BLaER1 treated with 17β-estradiol and CSF1 and Interleukin-3, amounts not matched to agents 10 nM and 100 nM (cell line): ENCODE results near the gene DNASE1L3.

ENCODE experiments used
- H3K27ac ChIP-seq, 11 experiments: shearing (Covaris generic); formaldehyde crosslinking; 2 replicates each; pipeline ENCODE4 v1.8.1; 2022
- H3K27me3 ChIP-seq, 11 experiments: shearing (Covaris generic); formaldehyde crosslinking; 2 replicates each; pipeline ENCODE4 v1.8.1; 2022
- H3K36me3 ChIP-seq, 11 experiments: shearing (Covaris generic); formaldehyde crosslinking; 2 replicates each; pipeline ENCODE4 v1.8.1; 2022
- H3K4me1 ChIP-seq, 10 experiments: shearing (Covaris generic); formaldehyde crosslinking; 2 replicates each; pipeline ENCODE4 v1.8.1; 2022
- H3K4me2 ChIP-seq, 11 experiments: shearing (Covaris generic); formaldehyde crosslinking; 2 replicates each; pipeline ENCODE4 v1.8.1; 2022
- H3K4me3 ChIP-seq, 10 experiments: shearing (Covaris generic); formaldehyde crosslinking; 2 replicates each; pipeline ENCODE4 v1.8.1; 2022
- H3K9ac ChIP-seq, 11 experiments: shearing (Covaris generic); formaldehyde crosslinking; 2 replicates each; pipeline ENCODE4 v1.8.1; 2022
- H3K9me3 ChIP-seq, 11 experiments: shearing (Covaris generic); formaldehyde crosslinking; replicated peaks in 1 of 11; 2 replicates each; pipeline ENCODE4 v1.8.1; 2022
- H4K20me1 ChIP-seq, 11 experiments: shearing (Covaris generic); formaldehyde crosslinking; 2 replicates each; pipeline ENCODE4 v1.8.1; 2022
- Cebpa-rat ChIP-seq, 11 experiments: shearing (Covaris generic); IDR thresholded peaks; 2 replicates each; pipeline ENCODE4 v1.8.1; 2022

The DNASE1L3 gene, protein sequence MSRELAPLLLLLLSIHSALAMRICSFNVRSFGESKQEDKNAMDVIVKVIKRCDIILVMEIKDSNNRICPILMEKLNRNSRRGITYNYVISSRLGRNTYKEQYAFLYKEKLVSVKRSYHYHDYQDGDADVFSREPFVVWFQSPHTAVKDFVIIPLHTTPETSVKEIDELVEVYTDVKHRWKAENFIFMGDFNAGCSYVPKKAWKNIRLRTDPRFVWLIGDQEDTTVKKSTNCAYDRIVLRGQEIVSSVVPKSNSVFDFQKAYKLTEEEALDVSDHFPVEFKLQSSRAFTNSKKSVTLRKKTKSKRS

DNA sequence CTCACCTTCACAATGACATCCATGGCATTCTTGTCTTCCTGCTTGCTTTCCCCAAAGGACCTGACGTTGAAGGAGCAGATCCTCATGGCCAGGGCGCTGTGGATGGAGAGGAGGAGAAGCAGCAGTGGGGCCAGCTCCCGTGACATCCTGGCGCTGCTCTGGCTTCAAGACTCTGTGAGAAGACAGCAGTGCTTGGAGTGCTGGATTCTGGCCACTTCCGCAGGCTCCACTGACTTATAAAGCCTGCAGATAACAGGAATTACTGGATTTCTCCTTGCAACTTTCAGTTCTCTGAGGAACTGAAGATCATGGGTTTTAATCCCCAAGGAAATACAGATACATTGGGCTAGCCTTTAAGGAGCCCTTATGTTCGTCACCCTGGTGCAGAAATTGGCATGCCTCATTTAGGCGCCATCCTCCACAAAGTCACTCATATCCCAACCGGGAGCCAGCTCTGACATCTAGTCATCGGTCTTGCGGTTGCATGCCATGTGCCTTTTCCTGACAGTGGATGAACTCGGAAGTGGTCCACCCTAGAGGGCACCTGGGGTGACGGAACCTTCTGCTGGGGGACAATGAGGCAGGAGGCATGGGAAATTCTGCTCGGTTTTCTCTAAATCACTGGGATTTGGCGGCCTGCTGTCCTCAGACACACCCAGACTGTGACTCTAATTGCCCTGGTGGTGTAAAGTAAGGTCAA lies at the start of gene DNASE1L3:
DNASE1L3 (minus strand) TSS at position 212 of the 700 bp plus-strand sequence; CDS start at position 146, 66 bp downstream.
- Histone ChIP-seq H3K9ac (no peak within 1 kb of the TSS), H3K4me3 (no peak within 1 kb of the TSS), H4K20me1 (no peaks in the 10 kb centered on the region), H3K9me3 (no peaks in the 10 kb centered on the region), H3K4me2 (no peak within 1 kb of the TSS), H3K36me3 (no peaks in the 10 kb centered on the region), H3K27me3 (no peaks in the 10 kb centered on the region), H3K4me1 (peaks cover 15 to 36% (median 17%) of the 10 kb centered on the region in 10 experiments), H3K27ac (no peak within 1 kb of the TSS)
- no peak for TF ChIP-seq Cebpa-rat (IDR thresholded peaks at IDR 0.05)

GRCh38 chr3:58260261-58260731 lies 49.5 kb upstream of the DNASE1L3 start:
- H4K20me1 ChIP-seq: no peaks in the 10 kb centered on the region
- no peak overlapping the region for H3K27ac ChIP-seq
- H3K36me3 ChIP-seq: peaks cover 12 to 41% (median 21%) of the 10 kb centered on the region in 11 experiments; a peak in 18 of 22 replicates
- H3K27me3 ChIP-seq: no peaks in the 10 kb centered on the region
- peaks cover 0 to 14% (median 5%) of the 10 kb centered on the region in 10 experiments; a peak in 9 of 20 replicates for H3K4me1 ChIP-seq
- TF ChIP-seq Cebpa-rat (IDR thresholded peaks at IDR 0.05): no peak
- peak overlapping the region in 5 of 11 experiments; percentile 33 to 59 (median 45); a peak in 9 of 22 replicates for H3K4me2 ChIP-seq
- H3K9me3 ChIP-seq: no peaks in the 10 kb centered on the region
- no peak overlapping the region for H3K9ac ChIP-seq
- no peak overlapping the region for H3K4me3 ChIP-seq

- no peak for TF ChIP-seq Cebpa-rat (IDR thresholded peaks at IDR 0.05)
- H3K9ac ChIP-seq: no peak overlapping the region
- no peak overlapping the region for H3K4me3 ChIP-seq
- H3K36me3 ChIP-seq: peaks cover 12 to 41% (median 21%) of the 10 kb centered on the region in 11 experiments; a peak in 18 of 22 replicates
- peaks cover 0 to 14% (median 5%) of the 10 kb centered on the region in 10 experiments; a peak in 9 of 20 replicates for H3K4me1 ChIP-seq
- no peaks in the 10 kb centered on the region for H3K9me3 ChIP-seq
- no peak overlapping the region for H3K27ac ChIP-seq
- no peaks in the 10 kb centered on the region for H4K20me1 ChIP-seq
- no peaks in the 10 kb centered on the region for H3K27me3 ChIP-seq
- H3K4me2 ChIP-seq: no peak overlapping the region
Measured at GRCh38 chr3:58258392-58259055, 47.8 kb upstream of the DNASE1L3 start.

DNA sequence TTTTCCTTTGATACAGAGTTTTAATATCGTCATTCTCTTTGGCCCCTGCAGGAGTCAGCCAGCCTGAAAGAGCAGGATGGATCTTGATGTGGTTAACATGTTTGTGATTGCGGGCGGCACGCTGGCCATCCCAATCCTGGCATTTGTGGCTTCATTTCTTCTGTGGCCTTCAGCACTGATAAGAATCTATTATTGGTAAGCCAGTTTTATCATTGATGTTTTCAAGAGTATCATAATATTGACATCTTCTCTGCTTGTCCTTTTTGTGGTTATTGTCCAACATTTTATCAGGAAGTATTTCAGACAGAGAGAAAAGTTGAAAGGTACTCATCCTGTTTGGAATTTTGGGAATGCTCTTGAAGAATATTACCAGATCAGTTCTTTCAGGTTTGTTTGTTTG lies 45.7 kb upstream of the DNASE1L3 start:
- Histone ChIP-seq H3K4me1 (peaks cover 0 to 14% (median 5%) of the 10 kb centered on the region in 10 experiments; a peak in 9 of 20 replicates), H3K36me3 (peaks cover 12 to 42% (median 28%) of the 10 kb centered on the region in 11 experiments; a peak in 18 of 22 replicates), H3K4me3 (no peak overlapping the region), H3K9ac (no peak overlapping the region), H4K20me1 (no peaks in the 10 kb centered on the region), H3K27me3 (no peaks in the 10 kb centered on the region), H3K9me3 (no peaks in the 10 kb centered on the region), H3K4me2 (no peak overlapping the region), H3K27ac (no peak overlapping the region)
- TF ChIP-seq Cebpa-rat (IDR thresholded peaks at IDR 0.05): no peak

DNA sequence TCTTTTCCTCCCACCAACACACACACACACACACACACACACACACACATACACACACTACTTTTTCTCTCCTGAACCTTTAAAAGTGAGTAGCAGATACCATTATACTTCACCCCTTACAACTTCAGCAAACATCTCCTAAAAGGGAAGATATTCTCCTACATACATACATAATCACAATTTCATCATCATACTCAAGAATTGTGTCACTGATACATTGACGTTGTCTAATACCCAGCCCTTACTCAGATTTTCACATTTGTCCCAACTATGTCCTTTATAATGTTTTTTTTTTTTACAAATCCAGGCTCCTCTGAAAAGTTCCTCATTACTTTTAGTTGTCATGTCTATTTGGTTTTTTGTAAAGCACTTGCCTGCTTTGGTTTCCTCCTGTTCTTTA lies 45.3 kb upstream of the DNASE1L3 start:
- H3K9me3 ChIP-seq: no peaks in the 10 kb centered on the region
- H3K27ac ChIP-seq: no peak overlapping the region
- peaks cover 0 to 14% (median 5%) of the 10 kb centered on the region in 10 experiments; a peak in 9 of 20 replicates for H3K4me1 ChIP-seq
- TF ChIP-seq Cebpa-rat (IDR thresholded peaks at IDR 0.05): no peak
- H3K4me3 ChIP-seq: no peak overlapping the region
- H3K36me3 ChIP-seq: peaks cover 12 to 46% (median 28%) of the 10 kb centered on the region in 11 experiments; a peak in 18 of 22 replicates
- H3K27me3 ChIP-seq: no peaks in the 10 kb centered on the region
- H4K20me1 ChIP-seq: no peaks in the 10 kb centered on the region
- H3K4me2 ChIP-seq: no peak overlapping the region
- no peak overlapping the region for H3K9ac ChIP-seq

DNA sequence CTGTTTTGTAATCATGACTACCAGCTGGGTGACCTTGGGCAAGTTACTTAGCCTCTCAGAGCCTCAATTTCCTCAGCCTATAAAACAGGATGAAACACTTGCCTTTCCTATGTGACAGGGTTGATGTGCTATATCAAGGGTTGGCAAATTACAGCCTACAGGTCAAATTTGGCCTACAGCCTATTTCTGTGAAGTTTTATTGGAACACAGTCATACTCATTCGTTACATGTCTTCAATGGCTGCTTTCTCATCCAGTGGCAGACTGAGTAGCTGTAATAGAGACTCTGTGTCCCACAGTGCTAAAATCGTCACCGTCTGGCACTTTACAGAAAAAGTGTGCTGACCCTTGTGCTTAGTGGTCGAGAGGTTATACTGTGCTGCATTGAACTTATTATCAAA lies 43.4 kb upstream of the DNASE1L3 start:
- Histone ChIP-seq H3K27ac (no peak overlapping the region), H3K4me2 (no peak overlapping the region), H3K4me3 (no peak overlapping the region), H3K4me1 (peaks cover 0 to 6% (median 0%) of the 10 kb centered on the region in 10 experiments; a peak in 5 of 20 replicates), H3K36me3 (peaks cover 12 to 47% (median 18%) of the 10 kb centered on the region in 11 experiments; a peak in 18 of 22 replicates), H3K9ac (no peak overlapping the region), H3K27me3 (no peaks in the 10 kb centered on the region), H3K9me3 (no peaks in the 10 kb centered on the region), H4K20me1 (peaks cover 0 to 10% (median 0%) of the 10 kb centered on the region in 11 experiments; a peak in 4 of 22 replicates)
- no peak for TF ChIP-seq Cebpa-rat (IDR thresholded peaks at IDR 0.05)

DNA sequence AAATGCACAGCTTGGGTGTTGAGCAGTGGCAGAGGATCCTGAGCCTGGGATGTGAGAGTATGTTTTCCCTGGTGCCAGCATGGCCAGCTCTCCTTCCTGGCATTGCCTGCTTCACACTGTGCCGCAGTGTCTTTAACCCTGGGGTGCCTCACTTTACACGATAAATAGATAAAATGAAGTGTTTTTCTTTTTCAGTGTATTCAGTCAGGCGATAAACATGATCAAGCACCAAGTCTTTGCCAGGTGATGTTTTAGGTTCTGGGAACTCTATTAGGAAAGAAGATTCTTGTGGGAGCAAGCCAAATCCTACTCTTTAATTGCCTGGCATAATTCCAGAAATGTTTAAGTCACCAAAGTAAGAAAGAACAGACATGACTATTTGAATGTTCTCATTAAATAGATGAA lies 40.9 kb upstream of the DNASE1L3 start:
- Histone ChIP-seq H3K9me3 (no peaks in the 10 kb centered on the region), H4K20me1 (peaks cover 0 to 23% (median 0%) of the 10 kb centered on the region in 11 experiments; a peak in 5 of 22 replicates), H3K27me3 (no peaks in the 10 kb centered on the region), H3K36me3 (peaks cover 0 to 21% (median 2%) of the 10 kb centered on the region in 11 experiments; a peak in 9 of 22 replicates), H3K9ac (no peak overlapping the region), H3K27ac (no peak overlapping the region), H3K4me3 (no peak overlapping the region), H3K4me1 (peaks cover 0 to 7% (median 0%) of the 10 kb centered on the region in 10 experiments; a peak in 5 of 20 replicates), H3K4me2 (no peak overlapping the region)
- no peak for TF ChIP-seq Cebpa-rat (IDR thresholded peaks at IDR 0.05)

DNA sequence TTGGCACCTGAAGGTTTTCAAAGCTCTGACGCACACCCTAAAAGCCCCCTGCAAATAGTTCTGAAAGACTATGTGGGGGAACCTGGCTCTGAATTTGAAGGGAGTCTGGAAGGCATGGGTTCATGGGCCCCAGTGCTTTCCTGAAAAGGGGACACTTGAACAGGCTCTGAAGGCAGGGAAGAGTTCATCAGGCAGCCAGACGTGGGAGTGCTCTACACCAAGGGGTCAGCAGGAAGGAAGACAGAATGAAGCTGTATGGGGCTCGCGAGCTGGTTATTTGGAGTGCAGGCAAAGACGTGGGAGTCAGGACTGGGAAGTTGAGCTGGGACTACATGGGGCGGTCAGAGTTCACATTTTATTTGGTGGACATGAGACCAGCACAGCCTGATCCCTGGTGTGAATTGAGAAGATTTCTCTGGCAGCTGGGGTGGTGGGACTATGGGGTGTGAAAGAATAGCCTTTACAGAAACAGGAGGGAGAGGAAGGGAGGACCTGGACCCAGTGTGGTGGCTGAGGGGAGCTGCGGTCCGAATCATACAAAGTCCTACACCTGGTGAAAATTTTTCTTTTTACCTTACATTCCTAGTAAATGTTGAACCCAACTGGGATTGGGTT lies 39.4 kb upstream of the DNASE1L3 start:
- Histone ChIP-seq H3K27me3 (no peaks in the 10 kb centered on the region), H3K36me3 (peaks cover 0 to 18% (median 0%) of the 10 kb centered on the region in 11 experiments; a peak in 7 of 22 replicates), H3K4me3 (no peak overlapping the region), H3K27ac (no peak overlapping the region), H3K9me3 (no peaks in the 10 kb centered on the region), H3K4me2 (no peak overlapping the region), H3K4me1 (peaks cover 0 to 7% (median 0%) of the 10 kb centered on the region in 10 experiments; a peak in 5 of 20 replicates), H3K9ac (no peak overlapping the region), H4K20me1 (peaks cover 0 to 30% (median 0%) of the 10 kb centered on the region in 11 experiments; a peak in 8 of 22 replicates)
- no peak for TF ChIP-seq Cebpa-rat (IDR thresholded peaks at IDR 0.05)
